ENCODE results near the gene VASH2. TPM values are rescaled to one million over a fixed set of nuclear protein-coding genes. Genes with fewer than 3 reads are reported as not detected.
A peak's percentile ranks its signal among the peaks of the same experiment; 100 is the strongest.

The VASH2 gene
- total and polyA plus RNA-seq, 2 of the 8 experiments (the other 6 are each of a cell fraction or from before 2014, with no cell fraction given), result 44.0 to 187 TPM

- Histone ChIP-seq H3K27me3 (replicated peaks in 1 of 4; ENCODE audit: control insufficient read depth in 3 of 4, extremely low read depth in 1 of 4, insufficient read depth in 3 of 4, low read length in 3 of 4) (no peaks in the 10 kb centered on the region), H3K4me2 (ENCODE audit: insufficient read depth in 1 of 2, low read depth in 2 of 2, low read length in 2 of 2) (no peak overlapping the region), H3K79me1 (ENCODE audit: low read depth, low read length) (peaks cover 3% of the 10 kb centered on the region; the same call in 1 of the 2 replicates), H4K91ac (replicated peaks; ENCODE audit: insufficient read length, low read length) (no peak overlapping the region), H2BK12ac (ENCODE audit: low read depth, low read length) (no peak overlapping the region), H3K14ac (ENCODE audit: insufficient read length) (no peak overlapping the region), H3K9me3 (ENCODE audit: insufficient read depth in 2 of 2, low read depth in 1 of 2, low read length in 1 of 2) (no peaks in the 10 kb centered on the region), H3K4me1 (replicated peaks in 1 of 4; ENCODE audit: control insufficient read depth in 3 of 4, insufficient read depth in 4 of 4, low read length in 3 of 4) (peaks cover 0 to 11% (median 5%) of the 10 kb centered on the region in 4 experiments), H4K20me1 (replicated peaks in 1 of 2; ENCODE audit: control insufficient read depth in 1 of 2, insufficient read depth in 2 of 2, low read length in 2 of 2) (peaks cover under 1 to 16% of the 10 kb centered on the region in 2 experiments), H4K5ac (ENCODE audit: insufficient read length, low read depth, low read length) (no peak overlapping the region), H3K56ac (replicated peaks; ENCODE audit: insufficient read length, low read depth, low read length) (no peak overlapping the region), H4K8ac (ENCODE audit: extremely low read depth, insufficient read depth, low read length) (no peak overlapping the region), H2BK20ac (ENCODE audit: low read length) (no peak overlapping the region), H3K27ac (ENCODE audit: low read depth, low read length) (no peak overlapping the region), H2AK5ac (ENCODE audit: low read depth, low read length) (no peak overlapping the region), H2BK120ac (replicated peaks; ENCODE audit: low read depth, low read length) (no peak overlapping the region), H2BK5ac (ENCODE audit: low read depth, low read length) (no peak overlapping the region; the same call in 1 of the 2 replicates), H3K4ac (replicated peaks; ENCODE audit: insufficient read length, low read depth, low read length) (no peak overlapping the region), H3K36me3 (ENCODE audit: control insufficient read depth in 2 of 4, insufficient read depth in 4 of 4, low read length in 3 of 4) (peaks cover 45 to 94% (median 64%) of the 10 kb centered on the region in 4 experiments), H3K9ac (replicated peaks in 1 of 4; ENCODE audit: extremely low read depth in 1 of 4, low read depth in 3 of 4, low read length in 3 of 4) (no peak overlapping the region), H2AFZ (ENCODE audit: low read length) (no peak overlapping the region), H3K18ac (ENCODE audit: extremely low read depth, low read length) (no peak overlapping the region), H3K23ac (ENCODE audit: insufficient read length) (no peak overlapping the region), H3K4me3 (ENCODE audit: extremely low read depth in 1 of 4, insufficient read depth in 2 of 4, low read depth in 3 of 4, low read length in 4 of 4) (no peak overlapping the region), H3K23me2 (ENCODE audit: low read depth, low read length) (no peaks in the 10 kb centered on the region), H2BK15ac (ENCODE audit: low read length) (no peak overlapping the region), H3K79me2 (ENCODE audit: control insufficient read depth in 1 of 2, insufficient read depth in 2 of 2, low read length in 2 of 2) (no peaks in the 10 kb centered on the region)
- CTCF ChIA-PET (ENCODE audit: partially characterized antibody), result interaction anchor here (0.7 to 4.9 kb wide), 11 partner anchors 9 to 147 kb away, joined by 3 to 64 read pairs (median 6); partner anchors contain the start of gene FLVCR1
- 89% methylated on average over 7 of the region's 7 CpGs; no CpG with 5 or more reads in 1 of the 2 experiments for WGBS, 2 experiments (ENCODE audit: extremely low coverage in 1 of 2, insufficient coverage in 1 of 2, insufficient read length in 1 of 2, insufficient replicate concordance in 2 of 2, low coverage in 1 of 2, low lambda C conversion rate in 2 of 2, missing lambda C conversion rate in 1 of 2)
- POLR2A ChIA-PET (ENCODE audit: partially characterized antibody), result interaction anchor here (1.0 to 12.9 kb wide), 14 partner anchors 8 to 312 kb away, joined by 3 to 240 read pairs (median 4); partner anchors contain the start of gene VASH2
- DNase-seq (ENCODE audit: low read depth in 1 of 2, low spot score in 2 of 2), result no peak
- FAIRE-seq, result no peak
- TF ChIP-seq SIX5 (IDR thresholded peaks at IDR 0.05; ENCODE audit: low read depth, low read length) (no peak), KDM1A (IDR thresholded peaks at IDR 0.05; ENCODE audit: borderline replicate concordance, low read length) (no peak), SP1 (IDR thresholded peaks at IDR 0.05; ENCODE audit: low read depth, low read length) (no peak), SP4 (IDR thresholded peaks at IDR 0.05; ENCODE audit: low read length) (no peak), CBX8 (IDR thresholded peaks at IDR 0.05; ENCODE audit: borderline replicate concordance, low read depth, low read length) (no peak), POU5F1 (IDR thresholded peaks at IDR 0.05; ENCODE audit: low read depth, low read length) (no peak), BACH1 (IDR thresholded peaks at IDR 0.05; ENCODE audit: low read length) (no peak), CHD2 (IDR thresholded peaks at IDR 0.05; ENCODE audit: low read length) (no peak), EZH2 (IDR thresholded peaks at IDR 0.05; ENCODE audit: low read depth, low read length, severe bottlenecking) (no peak)
- TF ChIP-seq, protein P1, sequence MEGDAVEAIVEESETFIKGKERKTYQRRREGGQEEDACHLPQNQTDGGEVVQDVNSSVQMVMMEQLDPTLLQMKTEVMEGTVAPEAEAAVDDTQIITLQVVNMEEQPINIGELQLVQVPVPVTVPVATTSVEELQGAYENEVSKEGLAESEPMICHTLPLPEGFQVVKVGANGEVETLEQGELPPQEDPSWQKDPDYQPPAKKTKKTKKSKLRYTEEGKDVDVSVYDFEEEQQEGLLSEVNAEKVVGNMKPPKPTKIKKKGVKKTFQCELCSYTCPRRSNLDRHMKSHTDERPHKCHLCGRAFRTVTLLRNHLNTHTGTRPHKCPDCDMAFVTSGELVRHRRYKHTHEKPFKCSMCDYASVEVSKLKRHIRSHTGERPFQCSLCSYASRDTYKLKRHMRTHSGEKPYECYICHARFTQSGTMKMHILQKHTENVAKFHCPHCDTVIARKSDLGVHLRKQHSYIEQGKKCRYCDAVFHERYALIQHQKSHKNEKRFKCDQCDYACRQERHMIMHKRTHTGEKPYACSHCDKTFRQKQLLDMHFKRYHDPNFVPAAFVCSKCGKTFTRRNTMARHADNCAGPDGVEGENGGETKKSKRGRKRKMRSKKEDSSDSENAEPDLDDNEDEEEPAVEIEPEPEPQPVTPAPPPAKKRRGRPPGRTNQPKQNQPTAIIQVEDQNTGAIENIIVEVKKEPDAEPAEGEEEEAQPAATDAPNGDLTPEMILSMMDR (IDR thresholded peaks at IDR 0.05; ENCODE audit: control extremely low read depth in 1 of 3, insufficient read depth in 1 of 3, low read depth in 1 of 3, low read length in 3 of 3), result peak; percentile 37 to 59 (median 45); a peak in 3 of 4 replicates
Measured at GRCh38 chr1:212980123-212980785, 29.9 kb downstream of the VASH2 start.
